Ovary (tissue), 9 donors: ENCODE results near the gene ITPK1. TPM values are rescaled to one million over a fixed set of nuclear protein-coding genes. Genes with fewer than 3 reads are reported as not detected.

Experiments used
- DNase-seq, 5 donors: peaks; one replicate each; pipeline ENCODE4 v3.0.0-alpha.2; 2019 to 2020
- H3K27ac ChIP-seq, 2 donors: fragments of 200-600 bp; one replicate each; pipeline versions ENCODE4 v1.5.1 to v1.8.0; 2019 to 2022
- H3K27me3 ChIP-seq: fragments of 200-600 bp; one replicate; pipeline ENCODE4 v1.8.0; 2022
- H3K36me3 ChIP-seq: fragments of 200-600 bp; sonication (generic); one replicate; pipeline ENCODE4 v1.5.1; 2019
- H3K4me1 ChIP-seq: one replicate; pipeline ENCODE4 v1.8.1; 2013; ENCODE audit warnings: mild to moderate bottlenecking, moderate library complexity; ENCODE audit not compliant: insufficient read depth
- H3K4me3 ChIP-seq: fragments of 200-600 bp; sonication (generic); one replicate; pipeline ENCODE4 v1.5.1; 2017
- H3K9me3 ChIP-seq, 2 donors: fragments of 200-600 bp in 1 of 2; sonication (generic) in 1 of 2; one replicate each; pipeline versions ENCODE4 v1.5.1 to v1.8.1; 2013 to 2019; ENCODE audit warnings: mild to moderate bottlenecking in 1 of 2, moderate library complexity in 1 of 2
- CTCF ChIP-seq, 3 donors: fragments of 450-650 bp in 2 of 3; fragments of 200-600 bp in 1 of 3; IDR thresholded peaks; one replicate each; pipeline versions ENCODE4 v1.5.1 to v1.8.0; 2016 to 2022; ENCODE audit warnings: antibody characterized with exemption in 3 of 3, mild to moderate bottlenecking in 1 of 3
- EP300 ChIP-seq: sonication (generic); formaldehyde crosslinking; IDR thresholded peaks from one replicate; pipeline ENCODE4 v1.6.1; 2017; ENCODE audit warnings: antibody characterized with exemption
- POLR2A ChIP-seq: fragments of 450-650 bp; IDR thresholded peaks from one replicate; pipeline ENCODE4 v1.6.1; 2017; ENCODE audit warnings: antibody characterized with exemption, mild to moderate bottlenecking, moderate library complexity
- WGBS, 3 donors: extraction: QIAGEN DNeasy Blood & Tissue Kit in 1 of 3; methylation state at CpG; one replicate each; pipeline versions ENCODE4 v1.1.5 to v1.1.7; 2013 to 2017; 5-methylcytosine and 5-hydroxymethylcytosine counted together
- intact Hi-C, 4 donors: fragments of 100-400 bp; cut with DNase I; formaldehyde crosslinking; loops; one replicate each; pipeline versions ENCODE4 v1.11.0 to v1.15.1; 2022 to 2023
- polyA plus RNA-seq, 2 donors: library from polyadenylated mRNA; stranded (reverse); fragments of 200-250 nt in 1 of 2; fragments of 350-450 nt in 1 of 2; fragmentation: Illumina TruSeq in 1 of 2; extraction: RNeasy Lipid Tissue Mini Kit (QIAGEN cat#74804) in 1 of 2; gene quantifications; one replicate each; pipeline ENCODE4 v1.2.3, GENCODE V29; 2013 to 2014
- total RNA-seq, 7 donors: library from RNA; depleted of rRNA in 2 of 7; stranded (reverse); fragments of >200 nt in 2 of 7; fragmentation: NEBNext Ultra II Directional in 3 of 7; extraction: Animal tissue kit (Norgen Biotek cat#: 25700) in 3 of 7; gene quantifications; one replicate each; pipeline versions ENCODE4 v1.1.0 to v1.2.4, GENCODE V29; 2016 to 2023
- donor health status: DM: no; HTN: no; CAD: no; lungs with moderate emphysema.
- donor health status: DM: no; HTN: no; CAD: no.
- donor health status: Bipolar disorder and iron deficiency.
- donor health status: DM: yes; HTN: yes; CAD: no.
- donor health status: DM: no; HTN: no; CAD: no.
- donor health status: DM: yes; HTN: yes; CAD: no.

The ITPK1 gene
- total and polyA plus RNA-seq, 9 donors = 23.6 to 57.8 (median 49.3) TPM

- Histone ChIP-seq H3K36me3 (no peaks in the 10 kb centered on the region), H3K27me3 (no peaks in the 10 kb centered on the region), H3K27ac (no peak overlapping the region), H3K9me3 (no peaks in the 10 kb centered on the region), H3K4me3 (no peak overlapping the region), H3K4me1 (peaks cover 17% of the 10 kb centered on the region)
- 94 to 96% (median 96%) methylated on average over 8 of the region's 8 CpGs for WGBS, 3 donors
- intact Hi-C loops = no loop called here
- DNase-seq = peak in 1 of 5 donors; percentile 21
- TF ChIP-seq POLR2A (no peak), EP300 (no peak), CTCF (IDR thresholded peaks at IDR 0.05) (no peak)
These were observed 134.0 kb downstream of the ITPK1 start for GRCh38 chr14:92981726-92982125.

GRCh38 chr14:92980866-92981265 is 134.9 kb downstream of the ITPK1 start:
- TF ChIP-seq CTCF (IDR thresholded peaks at IDR 0.05) (no peak), EP300 (no peak), POLR2A (no peak)
- Histone ChIP-seq H3K4me1 (peaks cover 11% of the 10 kb centered on the region), H3K9me3 (no peaks in the 10 kb centered on the region), H3K27me3 (no peaks in the 10 kb centered on the region), H3K36me3 (no peaks in the 10 kb centered on the region), H3K4me3 (no peak overlapping the region), H3K27ac (no peak overlapping the region)
- no peak for DNase-seq
- WGBS, 3 donors = 97 to 99% (median 97%) methylated on average over 4 of the region's 4 CpGs
- intact Hi-C loops = no loop called here

GRCh38 chr14:92978229-92979021 is 137.3 kb downstream of the ITPK1 start:
- intact Hi-C loops = no loop called here
- H3K4me3 ChIP-seq = no peak overlapping the region
- H3K27me3 ChIP-seq = no peaks in the 10 kb centered on the region
- DNase-seq = peak in 1 of 5 donors; percentile 1
- H3K4me1 ChIP-seq = no peaks in the 10 kb centered on the region
- no peak for TF ChIP-seq POLR2A
- no peak for TF ChIP-seq EP300
- TF ChIP-seq CTCF (IDR thresholded peaks at IDR 0.05) = no peak
- no peaks in the 10 kb centered on the region for H3K36me3 ChIP-seq
- whole genome bisulfite sequencing, 3 donors = 89 to 91% (median 90%) methylated on average over 4 of the region's 4 CpGs
- no peaks in the 10 kb centered on the region for H3K9me3 ChIP-seq
- H3K27ac ChIP-seq = no peak overlapping the region

GRCh38 chr14:92976268-92976667 is 139.5 kb downstream of the ITPK1 start:
- no peak overlapping the region for H3K27ac ChIP-seq
- H3K4me1 ChIP-seq = no peaks in the 10 kb centered on the region
- intact Hi-C loops = no loop called here
- TF ChIP-seq POLR2A (no peak), EP300 (no peak), CTCF (IDR thresholded peaks at IDR 0.05) (no peak)
- H3K9me3 ChIP-seq = no peaks in the 10 kb centered on the region
- H3K27me3 ChIP-seq = no peaks in the 10 kb centered on the region
- 96 to 100% (median 98%) methylated on average over 2 of the region's 2 CpGs for WGBS, 3 donors
- H3K36me3 ChIP-seq = no peaks in the 10 kb centered on the region
- H3K4me3 ChIP-seq = no peak overlapping the region
- DNase-seq = no peak
